Hepatocyte (in vitro differentiated cells): ENCODE results near the gene WAC.

Experiments used
- EZH2 ChIP-seq: fragments of 200-600 bp; sonication (generic); IDR thresholded peaks from 2 replicates; pipeline ENCODE4 v1.6.1; 2016; ENCODE audit warnings: antibody characterized with exemption, mild to moderate bottlenecking, borderline replicate concordance
- TF ChIP-seq, protein P1 (sequence below): fragments of 200-600 bp; sonication (generic); IDR thresholded peaks from 2 replicates; pipeline ENCODE4 v1.5.1; 2016; ENCODE audit warnings: antibody characterized with exemption, mild to moderate bottlenecking; ENCODE audit not compliant: poor library complexity

DNA sequence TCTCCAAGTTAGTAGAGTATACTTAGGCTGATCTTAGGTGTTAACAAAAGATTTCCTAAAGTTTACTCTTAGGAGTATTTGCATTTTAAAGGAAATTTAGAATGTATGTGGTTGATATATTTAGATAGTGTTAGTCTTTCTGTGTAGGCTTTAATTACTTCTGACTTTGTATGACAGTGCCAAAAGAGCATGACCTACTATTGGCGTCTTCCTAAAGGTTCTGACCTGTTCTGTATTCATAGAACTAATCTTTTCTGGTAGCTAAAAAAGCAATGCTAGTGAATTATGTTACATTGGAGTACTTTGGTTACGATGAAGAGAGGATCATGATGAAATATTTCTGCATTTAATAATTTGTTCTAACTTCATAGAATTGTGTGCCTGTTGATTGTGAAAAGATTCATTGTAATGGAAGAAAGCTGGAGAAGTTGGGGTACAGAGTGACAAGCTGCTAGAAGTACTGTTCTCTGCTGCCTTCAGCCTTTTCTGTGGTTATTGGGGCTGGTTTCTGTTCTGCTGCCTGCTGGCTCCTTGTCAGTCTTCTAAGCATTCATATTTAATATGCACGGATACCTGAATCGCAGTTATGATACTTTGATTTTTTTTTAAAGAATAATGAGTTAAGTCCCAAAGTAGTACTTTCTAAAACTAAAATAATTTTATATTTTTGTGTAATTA is 13.2 kb downstream of the WAC start:
- TF ChIP-seq, protein P1, sequence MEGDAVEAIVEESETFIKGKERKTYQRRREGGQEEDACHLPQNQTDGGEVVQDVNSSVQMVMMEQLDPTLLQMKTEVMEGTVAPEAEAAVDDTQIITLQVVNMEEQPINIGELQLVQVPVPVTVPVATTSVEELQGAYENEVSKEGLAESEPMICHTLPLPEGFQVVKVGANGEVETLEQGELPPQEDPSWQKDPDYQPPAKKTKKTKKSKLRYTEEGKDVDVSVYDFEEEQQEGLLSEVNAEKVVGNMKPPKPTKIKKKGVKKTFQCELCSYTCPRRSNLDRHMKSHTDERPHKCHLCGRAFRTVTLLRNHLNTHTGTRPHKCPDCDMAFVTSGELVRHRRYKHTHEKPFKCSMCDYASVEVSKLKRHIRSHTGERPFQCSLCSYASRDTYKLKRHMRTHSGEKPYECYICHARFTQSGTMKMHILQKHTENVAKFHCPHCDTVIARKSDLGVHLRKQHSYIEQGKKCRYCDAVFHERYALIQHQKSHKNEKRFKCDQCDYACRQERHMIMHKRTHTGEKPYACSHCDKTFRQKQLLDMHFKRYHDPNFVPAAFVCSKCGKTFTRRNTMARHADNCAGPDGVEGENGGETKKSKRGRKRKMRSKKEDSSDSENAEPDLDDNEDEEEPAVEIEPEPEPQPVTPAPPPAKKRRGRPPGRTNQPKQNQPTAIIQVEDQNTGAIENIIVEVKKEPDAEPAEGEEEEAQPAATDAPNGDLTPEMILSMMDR, result no peak
- TF ChIP-seq EZH2, result no peak
